Activated CD8-positive, alpha-beta T cell treated with anti-CD3 and anti-CD28 coated beads for 36 hours (primary cell): ENCODE results near the gene WDSUB1. TPM values are rescaled to one million over a fixed set of nuclear protein-coding genes. Genes with fewer than 3 reads are reported as not detected.

Experiments used
- ATAC-seq: fragments of 200-7000 bp; cut with Tn5 transposase; one replicate; pipeline ENCODE4 v1.10.0; 2021; ENCODE audit warnings: mild to moderate bottlenecking, moderate library complexity
- CTCF ChIA-PET: fragments of 350-600 bp; sonication (Branson Sonifier 250); formaldehyde crosslinking; loops from one replicate; lab custom pipeline; 2021; ENCODE audit warnings: antibody characterized with exemption; lab: Charles Lee
- POLR2A ChIA-PET: fragments of 350-600 bp; sonication (Branson Sonifier 250); formaldehyde crosslinking; loops from one replicate; lab custom pipeline; 2021; ENCODE audit warnings: antibody characterized with exemption; lab: Charles Lee
- DNase-seq: peaks from one replicate; pipeline ENCODE4 v3.0.0-alpha.2; 2020
- H3K27ac Mint-ChIP-seq: one replicate; pipeline ENCODE4 v1.8.0; 2021; ENCODE audit warnings: mild to moderate bottlenecking, mixed read lengths
- H3K27me3 Mint-ChIP-seq: one replicate; pipeline ENCODE4 v1.8.0; 2021; ENCODE audit warnings: mixed read lengths
- H3K36me3 Mint-ChIP-seq: one replicate; pipeline ENCODE4 v1.8.0; 2021; ENCODE audit warnings: low read depth, mixed read lengths
- H3K4me1 Mint-ChIP-seq: one replicate; pipeline ENCODE4 v1.8.0; 2021; ENCODE audit warnings: low read depth, mixed read lengths
- H3K4me3 Mint-ChIP-seq: one replicate; pipeline ENCODE4 v1.8.0; 2021; ENCODE audit warnings: mild to moderate bottlenecking, moderate library complexity, mixed read lengths
- H3K9me3 Mint-ChIP-seq: one replicate; pipeline ENCODE4 v1.8.0; 2021; ENCODE audit warnings: mixed read lengths
- intact Hi-C: fragments of 100-400 bp; cut with micrococcal nuclease; formaldehyde crosslinking; loops from one replicate; pipeline ENCODE4 v1.10.0; 2022
- total RNA-seq, 2 experiments: library from RNA; stranded (reverse); gene quantifications; one replicate each; pipeline ENCODE4 v1.2.3, GENCODE V29; 2021
- TF ChIP-seq, protein P1 (sequence below): fragments of 200-600 bp; IDR thresholded peaks from one replicate; pipeline ENCODE4 v1.8.0; 2022; ENCODE audit warnings: antibody characterized with exemption, mild to moderate bottlenecking

WDSUB1 gene, protein sequence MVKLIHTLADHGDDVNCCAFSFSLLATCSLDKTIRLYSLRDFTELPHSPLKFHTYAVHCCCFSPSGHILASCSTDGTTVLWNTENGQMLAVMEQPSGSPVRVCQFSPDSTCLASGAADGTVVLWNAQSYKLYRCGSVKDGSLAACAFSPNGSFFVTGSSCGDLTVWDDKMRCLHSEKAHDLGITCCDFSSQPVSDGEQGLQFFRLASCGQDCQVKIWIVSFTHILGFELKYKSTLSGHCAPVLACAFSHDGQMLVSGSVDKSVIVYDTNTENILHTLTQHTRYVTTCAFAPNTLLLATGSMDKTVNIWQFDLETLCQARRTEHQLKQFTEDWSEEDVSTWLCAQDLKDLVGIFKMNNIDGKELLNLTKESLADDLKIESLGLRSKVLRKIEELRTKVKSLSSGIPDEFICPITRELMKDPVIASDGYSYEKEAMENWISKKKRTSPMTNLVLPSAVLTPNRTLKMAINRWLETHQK
- 1 to 10 TPM; 6.8 to 8.6 TPM for total RNA-seq

DNA sequence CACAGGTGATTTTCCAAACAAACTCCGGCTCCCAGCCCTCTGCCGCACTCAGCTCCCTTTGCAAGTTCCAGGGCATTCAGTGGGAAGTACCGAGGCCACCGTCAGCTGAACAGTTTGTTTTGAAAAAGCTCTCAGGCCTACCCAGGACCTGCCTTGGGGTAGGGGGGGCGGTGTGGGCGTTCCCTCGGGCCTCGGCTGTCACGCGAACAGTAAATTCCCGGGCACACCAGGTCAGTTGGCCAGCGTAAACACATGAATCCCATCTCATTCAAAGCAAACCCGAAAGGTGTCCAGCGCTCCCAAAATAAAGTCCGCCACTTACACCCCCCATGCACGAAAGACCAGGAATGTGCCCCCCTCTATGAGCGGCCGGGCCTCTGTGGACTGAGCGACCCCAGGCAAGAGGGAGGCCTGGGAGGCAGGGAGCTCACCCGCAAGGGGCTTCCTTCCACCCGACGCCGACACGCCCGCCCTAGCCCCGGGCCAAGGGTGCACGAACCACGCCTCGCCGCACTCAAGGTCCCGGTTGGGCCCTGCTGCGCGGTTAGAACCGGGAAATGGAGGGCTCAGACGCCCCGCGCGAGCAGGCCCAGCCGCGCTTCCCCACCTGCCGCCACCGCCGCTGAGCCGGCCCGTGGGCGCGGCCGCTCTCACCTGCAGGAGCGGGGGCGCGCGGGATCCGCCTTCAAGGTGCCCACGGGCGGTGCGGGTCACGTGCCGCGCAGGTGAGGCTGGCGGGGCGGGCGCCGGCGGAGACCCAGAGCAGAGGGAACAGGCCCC is at the start of gene WDSUB1:
Gene WDSUB1 (minus strand): TSS at position 775 of the 780 bp plus-strand sequence. CDS start 3,634 bp downstream, outside the sequence.
- Mint-ChIP-seq H3K27me3 (no peaks in the 10 kb centered on the region), H3K36me3 (peaks cover 4% of the 10 kb centered on the region), H3K9me3 (no peaks in the 10 kb centered on the region), H3K4me1 (peaks cover 25% of the 10 kb centered on the region), H3K4me3 (peak within 1 kb of the TSS; percentile 84), H3K27ac (peak within 1 kb of the TSS; percentile 83)
- peak; percentile 65 for DNase-seq
- peak; percentile 27 for ATAC-seq
- CTCF ChIA-PET, result interaction anchor here (0.6 kb wide), 1 partner anchor 1810 kb away, joined by 3 read pairs; no protein-coding TSS in a partner anchor
- intact Hi-C loops, result no loop called here
- POLR2A ChIA-PET, result interaction anchor here (0.6 to 1.3 kb wide), 5 partner anchors 10 to 426 kb away, joined by 3 to 5 read pairs (median 4); partner anchors contain the start of gene MARCHF7
- TF ChIP-seq, protein P1, sequence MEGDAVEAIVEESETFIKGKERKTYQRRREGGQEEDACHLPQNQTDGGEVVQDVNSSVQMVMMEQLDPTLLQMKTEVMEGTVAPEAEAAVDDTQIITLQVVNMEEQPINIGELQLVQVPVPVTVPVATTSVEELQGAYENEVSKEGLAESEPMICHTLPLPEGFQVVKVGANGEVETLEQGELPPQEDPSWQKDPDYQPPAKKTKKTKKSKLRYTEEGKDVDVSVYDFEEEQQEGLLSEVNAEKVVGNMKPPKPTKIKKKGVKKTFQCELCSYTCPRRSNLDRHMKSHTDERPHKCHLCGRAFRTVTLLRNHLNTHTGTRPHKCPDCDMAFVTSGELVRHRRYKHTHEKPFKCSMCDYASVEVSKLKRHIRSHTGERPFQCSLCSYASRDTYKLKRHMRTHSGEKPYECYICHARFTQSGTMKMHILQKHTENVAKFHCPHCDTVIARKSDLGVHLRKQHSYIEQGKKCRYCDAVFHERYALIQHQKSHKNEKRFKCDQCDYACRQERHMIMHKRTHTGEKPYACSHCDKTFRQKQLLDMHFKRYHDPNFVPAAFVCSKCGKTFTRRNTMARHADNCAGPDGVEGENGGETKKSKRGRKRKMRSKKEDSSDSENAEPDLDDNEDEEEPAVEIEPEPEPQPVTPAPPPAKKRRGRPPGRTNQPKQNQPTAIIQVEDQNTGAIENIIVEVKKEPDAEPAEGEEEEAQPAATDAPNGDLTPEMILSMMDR, result no peak

DNA sequence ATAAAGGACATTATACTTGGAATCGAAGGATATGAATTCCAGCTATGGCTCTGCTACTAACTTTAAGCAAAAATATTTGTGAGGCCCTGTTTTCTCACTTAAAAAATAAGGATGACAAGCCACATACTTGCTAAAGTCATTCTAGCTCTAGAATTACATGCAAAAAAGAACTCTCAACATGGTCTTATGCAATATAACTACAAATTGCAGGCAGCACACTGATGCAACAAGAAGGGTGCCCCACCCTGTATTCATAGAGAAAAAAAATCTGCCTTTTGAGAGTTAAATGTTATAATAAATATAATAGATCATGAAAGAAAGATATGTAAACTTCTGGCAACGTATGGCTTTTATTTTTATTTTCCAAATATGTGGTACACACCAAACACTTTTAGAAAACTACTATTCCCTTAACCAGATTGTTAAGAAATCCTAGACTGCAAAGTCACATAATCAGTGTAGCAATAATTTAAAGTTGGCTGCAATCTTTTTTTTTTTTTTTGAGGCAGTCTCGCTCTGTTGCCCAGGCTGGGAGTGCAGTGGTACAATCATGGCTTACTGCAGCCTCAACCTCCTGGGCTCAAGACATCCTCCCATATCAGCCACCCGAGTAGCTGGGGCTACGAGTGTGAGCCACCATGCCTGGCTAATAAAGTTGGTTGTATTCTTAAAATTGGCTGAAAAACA is 40.2 kb upstream of the WDSUB1 start:
- no peaks in the 10 kb centered on the region for H3K9me3 Mint-ChIP-seq
- TF ChIP-seq, protein P1, result no peak
- POLR2A ChIA-PET, result no interaction called here
- no peak for DNase-seq
- no peak overlapping the region for H3K27ac Mint-ChIP-seq
- ATAC-seq, result no peak
- intact Hi-C loops, result no loop called here
- CTCF ChIA-PET, result no interaction called here
- no peaks in the 10 kb centered on the region for H3K27me3 Mint-ChIP-seq
- peaks cover 6% of the 10 kb centered on the region for H3K36me3 Mint-ChIP-seq
- H3K4me3 Mint-ChIP-seq, result no peak overlapping the region
- H3K4me1 Mint-ChIP-seq, result no peaks in the 10 kb centered on the region

DNA sequence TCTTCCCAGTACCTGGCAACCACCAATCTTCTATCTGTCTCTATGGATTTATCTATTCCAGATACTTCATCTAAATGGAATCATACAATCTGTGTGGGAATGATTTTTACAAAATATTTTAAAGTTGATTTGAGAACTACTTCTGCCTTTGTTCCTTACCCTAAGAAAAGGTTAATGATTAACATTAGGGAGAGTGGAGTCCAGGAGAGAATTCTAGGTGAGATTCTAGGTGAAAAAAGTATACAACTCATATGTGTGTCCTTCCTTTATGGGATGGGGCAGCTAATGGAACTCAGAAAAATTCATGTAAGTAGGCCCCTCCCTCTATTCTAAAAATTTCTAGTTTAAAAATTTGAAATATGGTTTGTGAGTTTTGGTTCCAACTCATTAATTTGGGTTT is 35.9 kb upstream of the WDSUB1 start:
- ChIA-PET POLR2A (no interaction called here), CTCF (no interaction called here)
- Mint-ChIP-seq H3K27me3 (no peaks in the 10 kb centered on the region), H3K36me3 (no peaks in the 10 kb centered on the region), H3K27ac (no peak overlapping the region), H3K4me3 (no peak overlapping the region), H3K4me1 (no peaks in the 10 kb centered on the region), H3K9me3 (no peaks in the 10 kb centered on the region)
- ATAC-seq (no peak), DNase-seq (no peak)
- TF ChIP-seq, protein P1, result no peak
- intact Hi-C loops, result no loop called here

DNA sequence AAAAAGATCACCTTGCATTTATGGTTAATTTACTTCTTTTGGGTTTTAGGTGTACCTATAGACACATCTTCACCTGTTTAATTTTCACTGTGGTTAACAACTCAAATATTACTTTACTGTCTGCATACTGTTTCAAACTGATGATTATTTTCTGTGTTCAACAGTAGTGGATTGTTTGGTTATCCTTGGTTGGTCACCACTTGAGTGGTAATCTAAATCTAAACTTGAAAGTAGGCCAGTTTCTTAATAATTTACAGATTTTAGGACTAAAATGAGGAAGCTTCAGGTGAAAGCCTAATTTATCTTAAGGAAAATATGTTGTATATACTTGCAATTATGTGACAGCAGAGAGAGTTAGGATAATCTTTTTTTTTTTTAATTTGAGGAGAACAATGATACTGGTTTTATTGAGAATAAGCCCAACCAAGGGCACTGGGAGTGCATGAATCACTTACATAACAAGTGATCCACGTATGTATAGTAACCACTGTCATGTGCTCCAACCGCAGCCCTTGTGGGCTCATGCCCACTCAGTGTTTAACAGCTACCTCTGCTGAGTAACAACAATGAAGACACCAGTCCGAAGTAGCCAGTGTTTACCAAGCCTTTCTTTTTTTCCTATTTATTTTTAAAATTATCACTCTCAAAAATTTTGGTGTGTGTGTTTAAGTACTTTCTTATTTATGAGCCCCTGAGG is 31.0 kb upstream of the WDSUB1 start:
- DNase-seq (no peak), ATAC-seq (no peak)
- POLR2A ChIA-PET, result interaction anchor here (0.6 to 0.7 kb wide), 2 partner anchors 69 to 136 kb away, joined by 3 read pairs; no protein-coding TSS in a partner anchor
- Mint-ChIP-seq H3K36me3 (peaks cover 12% of the 10 kb centered on the region), H3K9me3 (no peaks in the 10 kb centered on the region), H3K4me1 (no peaks in the 10 kb centered on the region), H3K4me3 (no peak overlapping the region), H3K27ac (no peak overlapping the region), H3K27me3 (no peaks in the 10 kb centered on the region)
- intact Hi-C loops, result no loop called here
- TF ChIP-seq, protein P1, result no peak
- CTCF ChIA-PET, result no interaction called here
